IMR-90 (cell line): ENCODE data around the gene TMEM253.

ENCODE experiments used
- MAFK ChIP-seq: IDR thresholded peaks from 2 replicates; pipeline ENCODE4 v1.6.1; 2012; ENCODE audit warnings: low read depth, low read length, improper control_type of control experiment
- USF2 ChIP-seq: fragments of 150-350 bp; IDR thresholded peaks from 2 replicates; pipeline ENCODE4 v1.6.1; 2017; ENCODE audit warnings: mild to moderate bottlenecking, antibody characterized with exemption, low read length, low read depth
- TF ChIP-seq, protein P1 (sequence below): conservative IDR thresholded peaks from 2 replicates; pipeline ENCODE4 v1.5.1; 2012; ENCODE audit warnings: mild to moderate bottlenecking, low read depth, low read length, improper control_type of control experiment

- TF ChIP-seq, protein P1, sequence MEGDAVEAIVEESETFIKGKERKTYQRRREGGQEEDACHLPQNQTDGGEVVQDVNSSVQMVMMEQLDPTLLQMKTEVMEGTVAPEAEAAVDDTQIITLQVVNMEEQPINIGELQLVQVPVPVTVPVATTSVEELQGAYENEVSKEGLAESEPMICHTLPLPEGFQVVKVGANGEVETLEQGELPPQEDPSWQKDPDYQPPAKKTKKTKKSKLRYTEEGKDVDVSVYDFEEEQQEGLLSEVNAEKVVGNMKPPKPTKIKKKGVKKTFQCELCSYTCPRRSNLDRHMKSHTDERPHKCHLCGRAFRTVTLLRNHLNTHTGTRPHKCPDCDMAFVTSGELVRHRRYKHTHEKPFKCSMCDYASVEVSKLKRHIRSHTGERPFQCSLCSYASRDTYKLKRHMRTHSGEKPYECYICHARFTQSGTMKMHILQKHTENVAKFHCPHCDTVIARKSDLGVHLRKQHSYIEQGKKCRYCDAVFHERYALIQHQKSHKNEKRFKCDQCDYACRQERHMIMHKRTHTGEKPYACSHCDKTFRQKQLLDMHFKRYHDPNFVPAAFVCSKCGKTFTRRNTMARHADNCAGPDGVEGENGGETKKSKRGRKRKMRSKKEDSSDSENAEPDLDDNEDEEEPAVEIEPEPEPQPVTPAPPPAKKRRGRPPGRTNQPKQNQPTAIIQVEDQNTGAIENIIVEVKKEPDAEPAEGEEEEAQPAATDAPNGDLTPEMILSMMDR = peak; percentile 95
- TF ChIP-seq USF2 (no peak), MAFK (no peak)
Measured at GRCh38 chr14:21104448-21105060, 3.7 kb downstream of the TMEM253 start.
